Subcutaneous abdominal adipose tissue (tissue), 5 donors: ENCODE data around the gene IL17RA.

Experiments used
- H3K27ac ChIP-seq: one replicate; pipeline ENCODE4 v1.7.0; 2013; ENCODE audit warnings: low read depth, mild to moderate bottlenecking, inconsistent platforms, low read length, moderate library complexity
- H3K27me3 ChIP-seq, 5 donors: one replicate each; pipeline ENCODE4 v1.7.0; 2013; ENCODE audit warnings: low read length in 5 of 5, inconsistent platforms in 1 of 5; ENCODE audit not compliant: control insufficient read depth in 5 of 5, insufficient read depth in 4 of 5
- H3K36me3 ChIP-seq, 5 donors: one replicate each; pipeline ENCODE4 v1.7.0; 2013; ENCODE audit warnings: low read length in 5 of 5; ENCODE audit not compliant: control insufficient read depth in 5 of 5, insufficient read depth in 5 of 5
- H3K4me1 ChIP-seq, 5 donors: one replicate each; pipeline ENCODE4 v1.7.0; 2013; ENCODE audit warnings: low read length in 5 of 5, mild to moderate bottlenecking in 3 of 5, moderate library complexity in 1 of 5; ENCODE audit not compliant: control insufficient read depth in 5 of 5, insufficient read depth in 5 of 5
- H3K4me3 ChIP-seq, 5 donors: one replicate each; pipeline ENCODE4 v1.7.0; 2013; ENCODE audit warnings: low read length in 5 of 5, low read depth in 1 of 5
- H3K9ac ChIP-seq, 5 donors: one replicate each; pipeline ENCODE4 v1.7.0; 2013; ENCODE audit warnings: low read length in 5 of 5, mild to moderate bottlenecking in 4 of 5, moderate library complexity in 3 of 5
- H3K9me3 ChIP-seq, 5 donors: one replicate each; pipeline ENCODE4 v1.7.0; 2013; ENCODE audit warnings: low read length in 5 of 5; ENCODE audit not compliant: control insufficient read depth in 5 of 5
- donor health status: healthy.
- donor health status: healthy.
- donor health status: healthy.
- donor health status: healthy.
- donor health status: healthy.

Gene IL17RA

GRCh38 chr22:17093081-17093480 lies 8.3 kb downstream of the IL17RA start:
- Histone ChIP-seq H3K4me1 (peaks cover 0 to 12% (median 6%) of the 10 kb centered on the region in 5 donors), H3K4me3 (no peak overlapping the region), H3K27ac (no peak overlapping the region), H3K9me3 (no peaks in the 10 kb centered on the region), H3K9ac (no peak overlapping the region), H3K27me3 (no peaks in the 10 kb centered on the region), H3K36me3 (peaks cover 0 to 15% (median 9%) of the 10 kb centered on the region in 5 donors)

- no peaks in the 10 kb centered on the region for H3K27me3 ChIP-seq
- H3K27ac ChIP-seq: no peak overlapping the region
- peaks cover 0 to 40% (median 33%) of the 10 kb centered on the region in 5 donors for H3K36me3 ChIP-seq
- no peaks in the 10 kb centered on the region for H3K9me3 ChIP-seq
- peaks cover 0 to 20% (median 6%) of the 10 kb centered on the region in 5 donors for H3K4me1 ChIP-seq
- no peak overlapping the region for H3K9ac ChIP-seq
- H3K4me3 ChIP-seq: no peak overlapping the region
Measured at GRCh38 chr22:17095538-17095937, 10.7 kb downstream of the IL17RA start.

- Histone ChIP-seq H3K4me3 (no peak overlapping the region), H3K36me3 (peaks cover 0 to 45% (median 38%) of the 10 kb centered on the region in 5 donors), H3K9ac (no peak overlapping the region), H3K9me3 (no peaks in the 10 kb centered on the region), H3K4me1 (peaks cover 0 to 20% (median 6%) of the 10 kb centered on the region in 5 donors), H3K27me3 (no peaks in the 10 kb centered on the region), H3K27ac (no peak overlapping the region)
Measured at GRCh38 chr22:17096071-17096470, 11.3 kb downstream of the IL17RA start.

GRCh38 chr22:17097062-17097461 lies 12.3 kb downstream of the IL17RA start:
- Histone ChIP-seq H3K4me3 (no peak overlapping the region), H3K36me3 (peaks cover 0 to 55% (median 48%) of the 10 kb centered on the region in 5 donors), H3K9me3 (no peaks in the 10 kb centered on the region), H3K27me3 (no peaks in the 10 kb centered on the region), H3K9ac (no peak overlapping the region), H3K27ac (no peak overlapping the region), H3K4me1 (peaks cover 0 to 20% (median 6%) of the 10 kb centered on the region in 5 donors)

- Histone ChIP-seq H3K4me3 (no peak overlapping the region), H3K27ac (no peak overlapping the region), H3K4me1 (peaks cover 0 to 20% (median 6%) of the 10 kb centered on the region in 5 donors)
Measured at GRCh38 chr22:17097701-17098100, 12.9 kb downstream of the IL17RA start.

GRCh38 chr22:17098379-17098819 lies 13.6 kb downstream of the IL17RA start:
- peaks cover 0 to 68% (median 59%) of the 10 kb centered on the region in 5 donors for H3K36me3 ChIP-seq
- no peaks in the 10 kb centered on the region for H3K9me3 ChIP-seq
- peaks cover 0 to 20% (median 6%) of the 10 kb centered on the region in 5 donors for H3K4me1 ChIP-seq
- no peak overlapping the region for H3K4me3 ChIP-seq
- H3K9ac ChIP-seq: no peak overlapping the region
- no peaks in the 10 kb centered on the region for H3K27me3 ChIP-seq
- H3K27ac ChIP-seq: no peak overlapping the region

More at GRCh38 chr22:17097701-17098100, 12.9 kb downstream of the IL17RA start:
- Histone ChIP-seq H3K36me3 (peaks cover 0 to 61% (median 53%) of the 10 kb centered on the region in 5 donors), H3K9ac (no peak overlapping the region), H3K27me3 (no peaks in the 10 kb centered on the region), H3K9me3 (no peaks in the 10 kb centered on the region)

- Histone ChIP-seq H3K9me3 (no peaks in the 10 kb centered on the region), H3K9ac (no peak overlapping the region), H3K36me3 (peaks cover 0 to 85% (median 77%) of the 10 kb centered on the region in 5 donors), H3K27me3 (no peaks in the 10 kb centered on the region), H3K4me1 (peaks cover 2 to 28% (median 7%) of the 10 kb centered on the region in 5 donors), H3K4me3 (no peak overlapping the region), H3K27ac (no peak overlapping the region)
Measured at GRCh38 chr22:17100621-17101020, 15.8 kb downstream of the IL17RA start.

- peaks cover 0 to 95% (median 84%) of the 10 kb centered on the region in 5 donors for H3K36me3 ChIP-seq
- no peaks in the 10 kb centered on the region for H3K27me3 ChIP-seq
- no peaks in the 10 kb centered on the region for H3K9me3 ChIP-seq
- no peak overlapping the region for H3K9ac ChIP-seq
- H3K4me1 ChIP-seq: peaks cover 2 to 28% (median 7%) of the 10 kb centered on the region in 5 donors
- H3K27ac ChIP-seq: no peak overlapping the region
- H3K4me3 ChIP-seq: no peak overlapping the region
Measured at GRCh38 chr22:17101475-17102296, 16.9 kb downstream of the IL17RA start.

- peaks cover 3 to 96% (median 90%) of the 10 kb centered on the region in 5 donors for H3K36me3 ChIP-seq
- no peaks in the 10 kb centered on the region for H3K27me3 ChIP-seq
- peaks cover 2 to 26% (median 7%) of the 10 kb centered on the region in 5 donors for H3K4me1 ChIP-seq
- no peak overlapping the region for H3K27ac ChIP-seq
- H3K9ac ChIP-seq: no peak overlapping the region
- no peak overlapping the region for H3K4me3 ChIP-seq
- no peaks in the 10 kb centered on the region for H3K9me3 ChIP-seq
Measured at GRCh38 chr22:17102297-17102667, 17.5 kb downstream of the IL17RA start.

GRCh38 chr22:17103351-17103750 lies 18.6 kb downstream of the IL17RA start:
- Histone ChIP-seq H3K4me1 (peaks cover 0 to 22% (median 7%) of the 10 kb centered on the region in 5 donors), H3K27me3 (no peaks in the 10 kb centered on the region), H3K27ac (no peak overlapping the region), H3K9ac (no peak overlapping the region), H3K4me3 (no peak overlapping the region), H3K36me3 (peaks cover 3 to 96% (median 91%) of the 10 kb centered on the region in 5 donors), H3K9me3 (no peaks in the 10 kb centered on the region)
